GM19463 (cell line): Measurements from ENCODE around the gene PDCD6IP.

Experiments
- ATAC-seq: cut with Tn5 transposase; IDR thresholded peaks from one replicate; pipeline ENCODE4 v1.9.1; 2021; ENCODE audit warnings: mild to moderate bottlenecking, moderate library complexity; ENCODE audit not compliant: unreplicated experiment

The PDCD6IP gene

DNA sequence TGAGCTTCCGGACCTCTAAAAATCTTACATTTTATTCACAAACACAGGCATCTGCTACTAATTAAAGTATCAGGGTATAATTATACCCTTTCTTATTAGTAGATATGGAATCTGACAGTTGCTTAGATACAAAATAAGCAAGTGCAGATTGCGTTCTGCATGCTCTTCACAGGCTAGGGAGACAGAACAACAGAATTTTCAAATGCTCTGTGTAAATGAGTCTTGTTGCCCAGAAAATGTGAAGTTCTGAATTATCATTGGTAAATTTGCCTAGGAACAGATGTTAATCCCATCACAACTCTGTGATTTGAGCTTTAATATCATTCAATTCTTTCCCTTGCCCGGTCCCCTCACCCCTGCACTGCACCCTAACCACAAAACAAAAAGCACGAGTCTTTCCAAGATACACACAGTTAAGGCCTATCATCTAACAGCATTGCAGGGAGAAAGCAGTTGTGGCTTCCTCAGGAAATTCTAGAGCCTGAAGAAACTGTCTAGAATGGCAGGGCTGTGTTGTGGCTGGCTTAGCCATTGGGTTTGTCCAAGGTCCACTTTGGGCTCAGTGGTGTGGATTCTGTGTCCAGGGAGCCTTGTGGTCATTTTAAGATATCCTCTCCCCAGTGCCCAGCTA is 119.8 kb downstream of the PDCD6IP start:
- ATAC-seq = no peak
